ENCODE results near the gene NLGN1.
"Not testable (repeated sequence)": the region's sequence is repeated elsewhere in the genome, so short reads cannot be mapped to it uniquely, and the experiment has no call there.

Gene NLGN1

DNA sequence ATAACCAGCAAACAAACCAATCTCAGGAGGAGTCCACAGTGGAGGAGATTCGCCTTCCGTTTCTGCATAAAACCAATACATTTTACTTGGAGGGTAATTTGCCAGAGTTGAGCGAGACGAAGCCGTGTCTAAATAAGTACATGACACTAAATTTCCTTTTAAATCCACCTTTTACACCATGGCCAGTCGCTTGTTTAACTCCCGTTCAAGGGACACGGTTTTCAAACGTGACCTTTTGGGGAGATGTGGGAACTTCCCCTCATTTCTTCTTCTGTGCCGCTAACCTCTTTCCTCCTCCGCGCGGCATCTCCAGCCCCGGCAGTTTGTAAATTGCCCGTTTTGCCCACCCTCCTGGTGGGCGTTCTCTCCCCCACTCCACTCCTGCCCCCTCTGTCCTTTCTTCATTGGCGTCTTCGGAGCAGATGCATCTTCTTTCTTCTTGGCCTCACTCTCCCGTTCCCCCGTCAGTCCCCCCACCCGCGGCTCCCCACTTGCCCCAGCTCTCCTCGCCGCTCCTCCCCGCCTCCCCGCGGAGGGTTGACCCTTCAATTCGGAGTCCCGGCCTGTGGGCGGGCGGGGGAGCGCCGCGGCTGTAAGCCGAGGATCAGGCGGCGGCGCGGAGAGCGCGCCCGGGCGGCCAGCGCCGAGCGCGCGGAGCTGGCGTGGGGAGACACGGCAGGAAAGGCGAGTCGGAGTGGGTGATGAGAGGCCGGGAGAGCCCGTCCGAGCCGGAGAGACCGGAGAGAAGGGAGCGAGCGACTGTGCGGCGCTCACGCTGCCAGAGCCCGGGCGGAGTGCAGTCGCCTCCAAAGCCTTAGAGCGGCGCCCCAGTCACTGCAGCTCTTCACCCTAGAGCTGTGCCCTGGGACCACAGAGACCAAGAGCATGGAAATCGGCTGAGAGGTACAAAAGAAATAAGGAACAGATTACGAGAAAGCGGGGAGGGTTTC is at the start of gene NLGN1:
NLGN1 (plus strand) TSS at position 584 of the 950 bp plus-strand sequence.
- DNase-seq: peak; percentile 47

DNA sequence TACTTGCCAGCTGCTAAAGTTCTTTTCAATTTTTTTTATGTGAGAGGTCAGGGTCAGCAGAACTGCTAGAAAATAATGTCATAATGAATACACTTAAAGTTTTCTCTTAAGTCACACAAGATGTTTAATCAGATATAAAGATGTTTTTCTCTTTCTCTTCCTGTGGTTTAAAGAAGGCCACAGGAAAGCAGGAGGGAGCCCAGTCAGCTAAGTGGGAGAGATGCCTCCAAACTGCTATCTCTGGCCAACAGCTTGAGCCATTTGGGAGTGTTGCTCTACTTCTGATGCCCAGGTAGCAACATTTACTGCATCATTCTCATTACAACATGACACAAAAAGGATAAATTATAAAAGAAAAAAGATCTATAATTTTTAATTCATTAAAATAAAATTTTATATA is 45.7 kb upstream of the NLGN1 start:
- DNase-seq: no peak

DNA sequence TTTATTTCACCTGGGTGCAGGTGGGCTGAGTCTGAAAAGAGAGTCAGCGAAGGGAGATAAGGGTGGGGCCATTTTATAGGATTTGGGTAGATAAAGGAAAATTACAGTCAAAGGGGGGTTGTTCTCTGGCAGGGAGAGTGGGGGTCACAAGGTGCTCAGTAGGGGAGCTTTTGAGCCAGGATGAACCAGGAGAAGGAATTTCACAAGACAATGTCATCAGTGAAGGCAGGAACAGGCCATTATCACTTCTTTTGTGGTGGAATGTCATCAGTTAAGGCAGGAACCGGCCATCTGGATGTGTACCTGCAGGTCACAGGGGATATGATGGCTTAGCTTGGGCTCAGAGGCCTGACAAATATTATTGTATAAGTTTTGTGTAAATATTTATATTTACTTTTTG is 44.4 kb upstream of the NLGN1 start:
- DNase-seq: not testable (repeated sequence)

GRCh38 chr3:173354124-173354523 is 43.4 kb upstream of the NLGN1 start:
- no peak for DNase-seq

DNA sequence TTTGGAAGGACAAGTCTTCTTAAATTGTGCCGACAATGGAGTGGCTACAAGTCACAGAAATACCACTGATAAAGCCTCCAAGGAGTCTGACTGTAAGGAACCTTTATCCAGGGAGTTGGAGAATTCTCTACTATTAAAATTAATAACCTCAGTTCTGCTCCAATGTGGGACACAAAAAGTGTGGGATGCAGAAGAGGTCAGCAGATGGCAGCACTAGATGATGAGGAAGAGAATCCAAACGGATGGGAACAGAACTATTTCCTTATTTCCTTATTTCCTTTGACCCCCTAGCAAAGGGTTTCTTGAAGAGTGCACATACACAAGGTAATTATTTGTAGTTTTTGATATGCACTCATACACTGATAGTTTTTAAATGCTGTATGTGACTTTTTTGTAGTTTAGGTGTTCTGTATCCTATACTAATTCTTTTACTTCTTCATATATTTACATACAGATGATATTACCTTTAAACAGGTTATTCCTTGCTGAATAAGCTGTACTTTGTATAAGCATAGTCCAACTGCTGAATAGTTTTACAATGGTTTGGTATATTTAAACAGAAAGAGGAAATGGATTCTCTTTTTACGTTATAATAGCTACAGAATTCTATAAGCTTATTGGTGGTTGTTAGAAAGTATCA is 25.6 kb upstream of the NLGN1 start:
- no peak for DNase-seq

DNA sequence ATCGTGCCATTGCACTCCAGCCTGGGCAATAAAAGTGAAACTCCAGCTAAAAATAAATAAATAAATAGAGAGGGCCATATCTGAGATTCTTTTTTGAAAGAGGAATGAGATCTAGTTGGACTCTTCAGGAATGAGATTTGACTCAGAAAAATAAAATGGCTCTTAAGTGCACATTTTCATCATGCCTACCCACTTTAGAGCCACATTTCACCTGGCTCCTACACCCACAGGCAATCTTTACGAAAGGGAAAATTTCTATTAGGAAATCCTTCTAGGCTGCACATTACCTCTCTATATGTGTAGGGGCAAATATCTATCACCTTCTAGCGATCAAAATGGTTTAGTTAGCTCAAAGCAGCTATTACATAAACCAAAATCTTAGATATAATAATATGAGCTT is 16.9 kb upstream of the NLGN1 start:
- DNase-seq: no peak

GRCh38 chr3:173381936-173382335 is 15.6 kb upstream of the NLGN1 start:
- DNase-seq: not testable (repeated sequence)

DNA sequence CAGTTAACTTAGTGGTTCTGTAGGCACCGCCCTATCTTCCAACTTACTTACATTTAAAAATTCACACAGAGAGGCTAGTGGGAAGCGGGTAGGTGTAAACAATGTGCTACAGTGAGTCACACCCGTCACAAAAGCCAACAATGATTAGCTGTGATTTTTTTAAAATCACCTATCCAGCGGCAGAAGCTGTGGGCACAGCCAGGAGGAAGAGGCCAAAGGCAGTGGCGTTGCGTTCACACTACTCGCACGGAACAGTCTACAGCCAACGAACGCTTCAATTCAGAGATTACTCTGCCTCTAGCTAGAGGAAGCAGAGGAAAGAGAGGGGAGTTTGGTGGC is 2.5 kb upstream of the NLGN1 start:
- DNase-seq: no peak

DNA sequence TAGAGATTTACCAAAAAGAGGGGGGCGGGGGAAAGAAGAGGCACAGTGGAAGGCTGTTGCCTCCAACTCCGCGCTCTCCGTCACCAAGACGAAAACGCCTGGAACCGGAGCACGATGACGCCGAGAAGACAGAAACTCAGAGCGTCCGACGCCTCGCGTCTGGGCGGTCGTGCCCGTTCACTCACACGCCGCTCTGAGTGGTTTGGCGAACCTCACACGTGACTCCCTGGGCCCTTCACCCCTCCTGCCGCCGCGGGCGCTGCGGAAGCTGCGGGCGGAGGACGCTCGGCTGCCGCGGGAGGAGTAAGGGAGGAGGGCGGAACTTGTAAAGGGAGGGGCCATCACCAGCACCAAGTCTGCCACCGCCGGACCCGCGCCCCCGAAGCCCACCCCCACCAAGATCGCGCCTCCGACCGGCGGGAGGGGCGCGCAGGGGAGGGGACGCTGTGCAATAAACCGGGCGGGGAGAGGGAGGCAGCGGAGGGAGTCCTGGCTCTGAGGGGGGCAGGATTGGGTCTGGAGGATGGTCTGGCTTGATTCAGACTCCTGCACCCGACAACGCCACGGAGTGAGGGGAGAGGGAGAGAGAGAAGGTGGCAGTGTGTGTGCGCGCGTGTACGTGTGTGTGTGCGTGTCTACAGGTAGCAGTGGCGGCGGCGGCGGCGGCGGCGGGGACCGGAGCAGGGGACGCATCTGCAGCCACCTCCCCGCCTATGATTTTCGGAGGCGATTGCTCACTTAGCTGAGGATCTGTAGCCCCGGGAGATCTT is 1.9 kb upstream of the NLGN1 start:
- peak; percentile 86 for DNase-seq

DNA sequence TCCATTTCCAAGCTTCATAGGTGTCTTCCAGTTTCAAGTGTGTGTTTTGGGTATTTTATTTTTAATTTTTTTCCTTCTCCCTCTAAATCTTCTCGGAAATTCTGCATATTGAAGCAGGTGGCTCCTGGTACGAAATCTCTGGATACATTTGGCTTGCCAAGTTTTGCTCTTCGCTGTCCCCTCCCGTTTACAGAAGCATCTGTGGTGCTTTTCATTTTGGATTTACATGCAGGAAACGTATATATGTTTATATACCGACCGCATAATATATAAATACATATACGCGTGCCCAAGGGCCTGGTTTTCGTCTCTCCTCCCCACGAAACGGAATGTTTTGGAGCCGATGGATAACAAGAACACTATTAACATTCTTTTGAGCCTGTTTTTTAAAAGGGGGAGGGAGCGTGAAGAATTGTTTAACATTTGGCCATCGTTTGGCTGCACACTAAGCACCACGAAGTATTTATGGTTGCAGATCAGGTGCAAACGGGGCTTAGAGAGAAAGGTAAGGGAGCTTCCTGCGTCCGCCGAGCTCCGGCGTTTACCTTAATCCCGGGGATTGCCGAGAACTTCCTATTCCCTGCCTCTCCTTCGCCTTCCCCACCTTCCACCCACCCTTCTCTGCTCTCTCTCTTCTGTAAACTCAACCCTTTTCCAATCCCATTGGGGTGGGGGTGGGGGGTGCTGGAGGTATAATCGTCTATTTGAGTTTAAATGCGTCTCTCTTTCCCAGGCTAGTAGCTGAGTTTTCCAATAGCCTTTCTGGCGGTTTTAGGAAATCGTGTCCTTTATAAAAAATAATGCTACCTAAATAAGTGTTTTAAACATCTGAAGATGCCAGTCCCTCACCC is 1.1 kb upstream of the NLGN1 start:
- peak; percentile 18 for DNase-seq

GRCh38 chr3:173398111-173398479 is 551 bp downstream of the NLGN1 start:
- DNase-seq: no peak

DNA sequence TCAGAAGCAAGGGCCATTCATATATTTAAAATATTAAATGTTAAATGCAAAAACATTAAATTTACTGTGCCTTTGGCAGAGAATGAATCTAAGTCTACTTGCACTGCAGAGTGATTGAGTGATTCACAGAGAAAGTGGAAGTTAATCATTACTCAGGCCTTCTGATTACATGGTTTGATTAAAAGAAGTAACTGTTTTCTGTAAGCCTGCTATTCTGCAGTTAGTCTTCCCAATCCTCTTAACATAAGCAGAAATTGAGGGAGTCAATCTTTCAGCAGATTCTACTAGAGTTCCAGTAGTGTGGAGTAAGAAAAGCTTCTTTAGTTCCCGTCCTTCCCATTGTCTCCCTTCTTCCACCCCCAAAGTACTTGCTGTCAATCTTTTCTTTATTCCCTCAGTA is 1.5 kb downstream of the NLGN1 start:
- DNase-seq: no peak

- DNase-seq: no peak
Observed at GRCh38 chr3:173401369-173401768, 3.8 kb downstream of the NLGN1 start.

- DNase-seq: no peak
Observed at GRCh38 chr3:173402656-173403055, 5.1 kb downstream of the NLGN1 start.

DNA sequence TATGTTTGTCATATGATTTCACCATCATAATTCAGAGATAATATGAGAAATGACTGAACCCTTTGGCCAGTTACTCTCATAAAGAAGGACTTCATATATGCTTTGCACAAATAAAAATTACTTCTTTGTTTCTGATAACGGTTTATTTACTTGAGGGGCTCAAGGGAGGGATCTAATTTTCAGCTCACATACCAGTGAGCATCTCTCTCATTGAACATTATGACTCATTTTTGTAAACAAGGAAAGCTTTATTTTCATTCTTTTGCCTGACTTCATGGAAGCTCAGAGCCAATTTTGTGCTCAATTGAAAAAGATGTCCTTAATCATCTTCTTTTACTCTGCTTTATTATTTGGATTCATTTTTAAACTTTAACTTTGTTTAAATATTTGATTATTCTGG is 5.8 kb downstream of the NLGN1 start:
- DNase-seq: no peak

DNA sequence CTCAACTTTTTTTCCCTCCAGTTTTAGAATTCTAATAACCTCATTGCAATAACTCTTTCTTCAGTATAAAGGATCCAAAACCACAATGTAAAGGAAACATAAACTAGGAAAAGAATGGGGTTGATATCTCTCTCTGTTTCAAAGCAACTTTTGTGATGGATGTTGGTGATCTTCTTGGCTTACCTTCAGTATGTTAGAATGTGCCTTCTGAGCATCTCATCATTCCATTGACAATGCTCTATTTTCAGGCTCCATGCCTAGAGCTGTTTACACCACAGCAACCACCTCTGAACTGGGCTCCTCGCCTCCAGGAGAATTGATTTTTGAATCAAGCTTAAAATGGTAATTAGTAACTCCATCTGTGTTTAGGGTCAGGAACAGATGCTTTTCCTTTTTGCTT is 6.6 kb downstream of the NLGN1 start:
- DNase-seq: no peak

- DNase-seq: no peak
Observed at GRCh38 chr3:173410436-173410835, 12.9 kb downstream of the NLGN1 start.

GRCh38 chr3:173410849-173411248 is 13.3 kb downstream of the NLGN1 start:
- peak; percentile 64 for DNase-seq

DNA sequence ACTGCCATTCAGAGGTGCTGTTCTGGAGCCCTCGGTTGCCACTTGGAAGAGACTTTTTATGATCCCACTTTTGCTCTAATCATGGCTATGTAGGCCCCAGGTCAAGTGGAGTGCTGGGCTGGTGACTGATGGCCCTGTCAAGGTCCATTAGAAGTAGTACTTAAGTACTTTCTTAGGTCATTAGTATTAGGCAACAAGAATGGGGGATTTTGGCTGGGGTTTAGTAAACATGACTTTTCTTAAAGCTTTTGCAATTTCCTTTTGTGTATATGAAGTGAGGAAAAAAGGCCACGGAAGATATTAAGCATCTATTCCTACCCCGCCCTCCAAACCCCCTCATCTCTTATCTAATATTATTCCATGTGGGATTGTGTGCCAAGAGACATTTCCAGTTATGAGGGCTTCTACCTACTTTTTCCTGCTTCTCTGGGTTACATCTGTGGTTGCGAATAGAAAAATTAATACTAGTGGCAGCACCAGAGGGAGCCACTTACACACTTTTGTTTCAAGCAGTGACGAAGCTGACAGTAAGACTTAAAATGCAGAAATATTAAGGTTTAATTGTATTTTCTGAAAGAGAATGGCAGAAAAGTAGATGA is 13.9 kb downstream of the NLGN1 start:
- peak; percentile 77 for DNase-seq

GRCh38 chr3:173416070-173416469 is 18.5 kb downstream of the NLGN1 start:
- no peak for DNase-seq

DNA sequence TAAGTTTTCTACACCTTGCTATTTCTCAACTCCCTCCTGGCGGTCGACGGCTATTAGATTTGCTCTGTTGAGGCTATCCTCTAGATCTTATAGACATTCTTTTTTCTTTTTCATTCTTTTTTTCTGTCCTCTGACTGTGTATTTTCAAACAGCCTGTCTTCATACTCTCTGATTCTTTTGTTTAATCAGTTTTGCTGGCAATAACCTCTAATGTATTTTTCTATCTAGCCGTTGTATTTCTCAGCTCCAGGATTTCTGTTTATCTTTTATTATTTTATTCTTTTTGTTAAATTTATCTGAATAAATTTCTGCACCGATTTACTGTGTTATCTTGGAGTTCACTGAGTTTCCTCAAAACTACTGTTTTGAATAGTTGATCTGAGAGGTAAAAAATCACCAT is 31.5 kb downstream of the NLGN1 start:
- no peak for DNase-seq

- no peak for DNase-seq
Observed at GRCh38 chr3:173429527-173429926, 32.0 kb downstream of the NLGN1 start.

Data from DMS79 (cell line).